Kidney tubule cell (primary cell): Measurements from ENCODE around the gene MACF1.
"Not testable (repeated sequence)": the region's sequence is repeated elsewhere in the genome, so short reads cannot be mapped to it uniquely, and the experiment has no call there.

Experiments
- DNase-seq: peaks from one replicate; pipeline ENCODE4 v3.0.0-alpha.2; 2018; ENCODE audit warnings: low spot score

The MACF1 gene

DNA sequence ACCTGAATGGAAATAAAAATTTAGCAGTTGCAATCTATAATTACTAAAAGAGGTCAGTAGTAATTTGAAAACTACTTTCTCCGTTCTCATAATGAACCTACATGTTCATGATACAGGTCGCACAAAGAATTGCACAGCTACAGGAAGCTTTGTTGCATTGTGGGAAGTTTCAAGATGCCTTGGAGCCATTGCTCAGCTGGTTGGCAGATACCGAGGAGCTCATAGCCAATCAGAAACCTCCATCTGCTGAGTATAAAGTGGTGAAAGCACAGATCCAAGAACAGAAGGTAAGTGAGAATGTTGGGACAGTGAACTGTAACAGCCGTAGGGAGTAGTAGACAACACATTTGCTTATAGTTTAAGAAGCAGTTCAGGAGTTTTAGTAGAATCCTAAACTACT, 218.1 kb downstream of the MACF1 start:
- DNase-seq, result no peak

DNA sequence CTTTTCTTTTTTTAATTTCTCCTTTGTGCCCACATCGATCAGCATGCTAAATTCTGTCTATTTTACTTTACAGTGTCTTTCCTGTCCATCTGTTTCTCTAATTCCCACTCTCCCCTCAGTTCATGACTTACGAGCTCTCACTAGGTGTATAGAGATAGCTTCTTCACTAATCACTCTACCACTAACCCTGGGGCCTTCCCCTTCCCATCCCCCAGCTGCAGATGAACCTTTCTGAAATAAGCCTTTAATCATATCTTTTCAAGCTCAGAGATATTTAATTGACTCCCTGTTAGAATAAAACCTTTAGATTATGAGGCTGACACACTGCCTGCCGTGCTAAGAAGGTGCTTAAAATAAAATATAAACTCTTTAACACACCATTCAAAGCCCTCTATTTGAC, 220.7 kb downstream of the MACF1 start:
- DNase-seq, result no peak

DNA sequence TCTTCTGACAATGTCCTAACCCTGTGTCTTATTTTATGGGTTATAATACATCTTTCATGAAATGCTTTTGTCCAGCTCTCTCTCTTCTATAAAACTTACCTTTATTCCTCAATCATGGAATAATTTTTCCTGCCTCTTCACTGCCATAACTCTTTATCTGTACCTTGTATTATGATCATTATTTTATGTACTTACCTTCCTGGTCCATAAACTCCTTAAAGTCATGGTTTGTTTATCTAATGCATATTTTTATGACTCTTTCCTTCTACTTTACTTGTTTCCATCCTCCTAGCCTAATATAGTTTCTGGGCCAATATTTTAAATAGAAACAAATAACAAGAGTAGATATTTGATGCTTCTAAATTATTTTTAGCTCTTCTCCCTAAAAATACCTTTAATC, 221.1 kb downstream of the MACF1 start:
- no peak for DNase-seq

GRCh38 chr1:39426346-39426745, 221.9 kb downstream of the MACF1 start:
- no peak for DNase-seq

- DNase-seq, result no peak
Observed at GRCh38 chr1:39427374-39427773, 222.9 kb downstream of the MACF1 start.

- no peak for DNase-seq
Observed at GRCh38 chr1:39427912-39428311, 223.4 kb downstream of the MACF1 start.

DNA sequence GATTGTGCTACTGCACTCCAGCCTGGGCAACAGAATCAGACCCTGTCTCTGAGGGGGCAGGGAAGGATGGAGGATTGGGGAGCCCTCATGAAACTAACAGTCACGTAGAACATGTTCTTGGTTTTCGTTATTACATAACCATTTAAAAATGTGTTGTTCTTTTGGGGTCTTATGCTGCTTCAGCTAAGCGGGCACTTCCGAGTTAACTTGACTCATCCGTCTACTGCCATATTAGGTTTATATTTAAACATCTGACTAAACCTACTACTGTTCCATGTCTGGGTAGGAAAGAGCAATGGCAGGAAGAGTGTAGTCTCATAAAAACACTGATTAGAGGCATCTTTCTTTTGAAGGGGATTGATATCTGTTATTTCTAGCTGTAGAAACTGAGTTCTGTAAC, 227.4 kb downstream of the MACF1 start:
- no peak for DNase-seq

DNA sequence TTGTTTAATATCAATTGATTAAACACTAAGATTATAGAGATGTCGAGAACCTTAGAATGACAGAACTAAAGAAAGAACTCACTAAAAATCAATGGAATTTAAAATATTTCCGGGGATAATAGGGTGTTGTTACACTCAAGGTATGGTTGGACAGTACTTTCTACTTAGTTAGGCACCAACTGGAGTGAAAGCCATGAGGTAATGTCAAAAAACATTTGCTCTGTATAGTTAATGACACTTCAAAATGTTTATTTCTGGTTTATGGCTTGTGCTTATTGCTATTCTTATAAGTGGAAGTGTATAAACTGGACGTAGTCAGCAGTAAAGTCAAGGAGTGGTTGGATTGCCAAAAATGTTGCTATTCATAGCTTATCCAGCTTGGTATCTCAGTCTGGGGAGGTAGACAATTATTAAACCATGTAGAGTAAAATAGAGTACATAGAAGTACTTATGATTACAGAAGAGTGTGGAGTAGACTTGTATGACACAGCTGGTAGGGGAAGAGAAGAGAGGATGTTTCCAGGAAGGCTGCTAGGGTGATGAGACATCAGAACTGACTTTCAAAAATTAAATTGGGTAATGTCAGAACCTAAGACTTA, 230.4 kb downstream of the MACF1 start:
- DNase-seq, result peak; percentile 93

DNA sequence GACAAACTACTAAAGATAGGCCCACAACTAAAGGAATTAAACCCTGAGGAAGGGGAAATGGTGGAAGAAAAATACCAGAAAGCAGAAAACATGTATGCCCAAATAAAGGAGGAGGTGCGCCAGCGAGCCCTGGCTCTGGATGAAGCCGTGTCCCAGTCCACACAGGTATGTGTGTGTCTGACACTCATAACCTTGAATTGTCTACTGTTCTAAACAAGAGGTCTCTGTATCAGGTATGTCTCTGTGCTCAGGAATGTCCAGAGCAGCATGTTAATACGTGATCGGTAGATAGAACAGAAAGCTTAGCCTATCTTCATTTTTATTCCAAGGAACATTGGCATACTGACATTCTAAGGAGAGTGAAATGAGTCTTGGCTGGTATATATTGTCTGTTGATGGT, 231.1 kb downstream of the MACF1 start:
- no peak for DNase-seq

- no peak for DNase-seq
Observed at GRCh38 chr1:39436842-39437241, 232.3 kb downstream of the MACF1 start.

GRCh38 chr1:39438042-39438441, 233.5 kb downstream of the MACF1 start:
- DNase-seq, result no peak

DNA sequence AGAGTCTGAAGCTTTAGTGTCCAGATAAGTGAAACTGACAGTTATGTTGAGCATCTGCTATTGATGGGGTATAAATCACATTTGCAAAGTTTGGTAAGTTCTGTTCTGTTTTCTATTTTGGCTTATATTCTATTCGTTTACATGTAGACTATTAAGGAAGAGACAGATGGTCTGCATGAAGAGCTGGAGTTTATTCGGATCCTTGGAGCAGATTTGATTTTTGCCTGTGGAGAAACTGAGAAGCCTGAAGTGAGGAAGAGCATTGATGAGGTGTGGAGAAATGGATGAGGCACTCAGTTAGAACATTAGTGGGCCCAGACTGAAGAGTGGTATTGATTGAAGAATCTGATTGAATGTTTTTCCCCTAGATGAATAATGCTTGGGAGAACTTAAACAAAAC, 236.4 kb downstream of the MACF1 start:
- DNase-seq, result no peak

GRCh38 chr1:39441797-39442196, 237.3 kb downstream of the MACF1 start:
- DNase-seq, result no peak

DNA sequence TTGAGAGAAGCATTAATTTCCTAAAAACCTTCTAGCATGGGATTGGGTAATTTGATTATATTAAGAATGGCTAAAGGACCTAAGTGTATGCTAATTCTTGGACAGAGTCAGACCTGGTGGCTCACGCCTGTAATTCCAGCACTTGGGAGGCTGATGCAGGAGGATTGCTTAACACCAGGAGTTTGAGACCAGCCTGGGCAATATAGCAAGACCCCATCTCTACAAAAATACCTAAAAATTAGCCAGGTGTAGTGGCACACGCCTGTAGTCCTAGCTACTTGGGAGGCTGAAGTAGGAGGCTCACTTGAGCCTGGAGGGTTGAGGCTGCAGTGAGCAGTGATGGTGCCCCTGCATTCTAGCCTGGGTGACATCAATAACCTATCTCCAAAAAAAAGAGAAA, 241.1 kb downstream of the MACF1 start:
- DNase-seq, result no peak

DNA sequence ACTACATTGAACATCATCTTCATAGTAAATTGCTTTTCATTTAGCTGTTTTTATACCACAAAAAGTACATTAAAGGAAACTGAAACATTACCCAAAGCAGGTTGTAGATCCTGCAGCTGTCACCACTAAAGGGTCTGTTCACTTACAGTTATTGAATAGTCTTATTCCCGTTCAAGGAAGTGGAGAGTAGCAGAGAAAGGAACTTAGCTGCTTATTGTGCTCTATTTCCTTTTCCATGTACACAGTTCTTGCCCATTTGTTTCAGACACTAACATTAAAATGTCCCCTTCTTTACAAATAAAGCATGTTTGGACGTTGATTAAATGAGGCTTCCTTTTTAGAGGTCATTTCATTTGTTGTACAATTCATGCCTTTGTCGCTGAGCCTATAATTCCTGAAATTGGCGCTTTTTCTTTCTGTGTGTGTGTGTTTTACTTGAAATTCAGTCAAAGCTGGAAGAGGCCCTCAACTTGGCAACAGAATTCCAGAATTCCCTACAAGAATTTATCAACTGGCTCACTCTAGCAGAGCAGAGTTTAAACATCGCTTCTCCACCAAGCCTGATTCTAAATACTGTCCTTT, 242.6 kb downstream of the MACF1 start:
- DNase-seq, result no peak

DNA sequence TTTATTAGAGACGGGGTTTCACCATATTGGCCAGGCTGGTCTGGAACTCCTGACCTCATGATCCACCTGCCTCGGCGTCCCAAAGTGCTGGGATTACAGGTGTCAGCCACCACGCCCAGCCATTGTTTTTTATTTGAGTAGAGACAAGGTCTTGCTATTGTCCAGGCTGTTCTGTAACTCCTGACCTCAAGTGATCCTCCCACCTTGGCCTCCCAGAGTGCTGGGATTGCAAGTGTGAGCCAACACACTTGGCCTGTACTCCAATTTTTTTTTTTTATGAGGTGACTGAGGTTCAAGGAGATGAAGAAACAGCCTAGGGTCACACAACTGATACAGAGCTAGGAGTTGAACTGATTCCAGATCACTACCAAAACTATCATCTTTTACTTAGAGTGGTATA, 245.5 kb downstream of the MACF1 start:
- DNase-seq, result not testable (repeated sequence)

DNA sequence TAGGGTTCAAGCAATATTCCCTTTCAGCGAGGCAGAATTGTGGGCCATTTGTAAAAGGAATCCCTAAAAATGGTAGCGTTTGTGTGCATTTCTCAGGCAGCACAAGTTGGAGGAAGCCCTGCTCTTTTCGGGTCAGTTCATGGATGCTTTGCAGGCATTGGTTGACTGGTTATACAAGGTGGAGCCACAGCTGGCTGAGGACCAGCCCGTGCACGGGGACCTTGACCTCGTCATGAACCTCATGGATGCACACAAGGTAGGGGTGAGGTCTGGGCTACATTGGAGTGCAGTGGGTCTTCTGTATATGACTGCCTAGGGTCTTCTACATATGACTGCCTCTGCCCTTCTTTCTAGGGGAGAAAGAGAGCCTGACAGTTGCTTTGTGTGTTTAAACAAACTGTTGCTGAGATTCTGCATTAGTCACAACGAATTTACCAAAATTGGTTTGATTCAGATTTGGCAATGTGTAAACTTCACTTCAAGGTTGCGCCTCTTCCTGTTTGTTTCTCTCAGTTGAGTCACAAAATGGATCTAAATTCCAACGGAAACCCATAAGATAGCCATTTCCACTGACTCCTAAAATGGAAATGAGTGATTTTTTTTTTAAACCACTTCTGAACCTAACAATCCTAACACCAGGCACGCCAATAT, 246.6 kb downstream of the MACF1 start:
- DNase-seq, result no peak

DNA sequence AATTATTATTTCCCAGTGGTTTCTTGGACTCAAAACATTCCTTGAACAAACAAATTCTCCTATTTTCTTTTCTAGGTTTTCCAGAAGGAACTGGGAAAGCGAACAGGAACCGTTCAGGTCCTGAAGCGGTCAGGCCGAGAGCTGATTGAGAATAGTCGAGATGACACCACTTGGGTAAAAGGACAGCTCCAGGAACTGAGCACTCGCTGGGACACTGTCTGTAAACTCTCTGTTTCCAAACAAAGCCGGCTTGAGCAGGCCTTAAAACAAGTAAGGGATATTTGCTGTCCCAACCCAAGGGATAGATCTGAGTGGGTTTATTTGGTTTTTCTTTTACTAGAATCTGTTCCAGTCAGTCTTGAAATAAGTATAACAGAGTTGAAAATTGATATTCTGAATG, 247.6 kb downstream of the MACF1 start:
- DNase-seq, result no peak

- no peak for DNase-seq
Observed at GRCh38 chr1:39452540-39452939, 248.0 kb downstream of the MACF1 start.

GRCh38 chr1:39453603-39454002, 249.1 kb downstream of the MACF1 start:
- no peak for DNase-seq

GRCh38 chr1:39458991-39459390, 254.5 kb downstream of the MACF1 start:
- no peak for DNase-seq

- peak; percentile 28 for DNase-seq
Observed at GRCh38 chr1:39462074-39462473, 257.6 kb downstream of the MACF1 start.

DNA sequence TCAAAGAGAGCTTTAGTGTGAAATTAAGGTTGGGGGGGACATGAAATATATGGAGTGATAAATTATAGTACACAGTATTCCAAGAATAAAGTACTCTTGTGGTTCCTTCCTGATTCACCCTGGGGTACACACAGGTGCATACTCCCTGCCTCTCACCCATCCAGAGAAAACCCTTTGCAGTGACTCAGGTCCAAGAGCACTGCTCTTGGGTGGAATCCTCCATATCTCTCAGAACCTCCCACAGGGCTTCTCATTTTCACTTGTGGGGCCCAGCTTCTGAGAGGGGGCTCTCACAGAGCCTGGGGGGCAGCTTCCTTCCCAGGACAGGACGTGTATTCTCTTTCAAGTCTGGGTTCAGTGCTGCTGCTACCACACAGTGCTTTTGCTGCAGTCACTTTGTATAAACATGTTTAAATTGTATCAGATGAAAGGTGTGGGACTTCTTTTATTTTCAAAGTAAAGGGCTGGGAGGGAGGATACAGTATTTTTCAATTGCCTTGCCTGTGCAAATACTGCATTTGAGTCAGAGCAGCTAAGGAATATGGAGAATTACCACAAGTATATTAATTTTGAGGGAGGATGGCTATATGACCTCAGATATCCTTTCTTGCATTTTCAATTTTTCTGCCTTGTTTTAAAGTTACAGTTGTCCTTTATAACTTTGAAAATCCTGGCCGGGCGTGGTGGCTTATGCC, 262.1 kb downstream of the MACF1 start:
- no peak for DNase-seq
